Measurements from ENCODE around the gene ADAMTS5.

Gene ADAMTS5

DNA sequence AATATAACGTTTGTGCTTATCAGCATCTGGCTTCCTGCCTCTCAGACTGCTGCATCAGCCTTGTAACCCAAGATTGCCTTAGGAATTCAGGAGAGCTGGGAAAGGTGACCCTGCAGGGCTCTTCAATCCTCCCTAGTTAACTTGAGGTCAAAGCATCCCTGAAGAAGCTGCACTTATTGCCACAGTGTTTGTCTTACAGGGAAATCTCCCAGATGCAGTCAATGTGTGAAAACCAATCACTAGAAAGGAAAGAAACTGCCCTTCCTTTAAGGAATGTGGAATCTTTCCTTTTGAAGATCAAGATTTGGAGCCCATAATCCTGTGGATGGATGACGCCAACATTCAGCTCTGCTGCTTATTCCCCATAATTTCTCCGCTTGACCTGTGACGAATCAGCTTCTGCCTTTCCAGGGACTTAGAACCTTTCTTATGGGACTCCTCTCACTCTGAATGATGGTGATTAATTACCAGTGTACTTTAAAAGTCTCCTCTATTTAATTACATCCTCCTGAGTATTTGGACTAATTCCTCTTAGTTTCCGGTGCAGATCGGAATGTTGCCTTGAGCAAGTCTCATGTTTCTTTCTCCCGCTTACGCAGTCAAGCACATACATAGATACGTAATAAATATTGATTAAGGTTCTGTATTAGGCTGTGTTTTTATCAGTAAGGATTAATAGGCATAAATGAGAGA lies 14.4 kb downstream of the ADAMTS5 start:
- TF ChIP-seq, protein P1, sequence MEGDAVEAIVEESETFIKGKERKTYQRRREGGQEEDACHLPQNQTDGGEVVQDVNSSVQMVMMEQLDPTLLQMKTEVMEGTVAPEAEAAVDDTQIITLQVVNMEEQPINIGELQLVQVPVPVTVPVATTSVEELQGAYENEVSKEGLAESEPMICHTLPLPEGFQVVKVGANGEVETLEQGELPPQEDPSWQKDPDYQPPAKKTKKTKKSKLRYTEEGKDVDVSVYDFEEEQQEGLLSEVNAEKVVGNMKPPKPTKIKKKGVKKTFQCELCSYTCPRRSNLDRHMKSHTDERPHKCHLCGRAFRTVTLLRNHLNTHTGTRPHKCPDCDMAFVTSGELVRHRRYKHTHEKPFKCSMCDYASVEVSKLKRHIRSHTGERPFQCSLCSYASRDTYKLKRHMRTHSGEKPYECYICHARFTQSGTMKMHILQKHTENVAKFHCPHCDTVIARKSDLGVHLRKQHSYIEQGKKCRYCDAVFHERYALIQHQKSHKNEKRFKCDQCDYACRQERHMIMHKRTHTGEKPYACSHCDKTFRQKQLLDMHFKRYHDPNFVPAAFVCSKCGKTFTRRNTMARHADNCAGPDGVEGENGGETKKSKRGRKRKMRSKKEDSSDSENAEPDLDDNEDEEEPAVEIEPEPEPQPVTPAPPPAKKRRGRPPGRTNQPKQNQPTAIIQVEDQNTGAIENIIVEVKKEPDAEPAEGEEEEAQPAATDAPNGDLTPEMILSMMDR (IDR thresholded peaks at IDR 0.05; ENCODE audit: borderline replicate concordance, extremely low read depth, low read length, poor library complexity, severe bottlenecking) = no peak
- TF ChIP-seq EZH2 (IDR thresholded peaks at IDR 0.05; ENCODE audit: borderline replicate concordance, low read depth, low read length, severe bottlenecking) = no peak
- no peak for DNase-seq
- no peaks in the 10 kb centered on the region for H4K20me1 ChIP-seq (ENCODE audit: insufficient read depth, low read length)
- H3K9me3 ChIP-seq (ENCODE audit: insufficient read depth, low read length, severe bottlenecking) = no peaks in the 10 kb centered on the region
- H2AFZ ChIP-seq (ENCODE audit: low read depth, low read length) = no peak overlapping the region
- H3K36me3 ChIP-seq (ENCODE audit: insufficient read depth, low read length) = no peaks in the 10 kb centered on the region
- H3K4me3 ChIP-seq (ENCODE audit: low read depth in 1 of 2, low read length in 2 of 2) = no peak overlapping the region
- no peaks in the 10 kb centered on the region for H3K79me2 ChIP-seq (ENCODE audit: insufficient read depth, low read length)
- H3K4me2 ChIP-seq (ENCODE audit: insufficient read depth, low read length) = no peak overlapping the region
- no peak overlapping the region for H3K27ac ChIP-seq (ENCODE audit: low read length)
- ATAC-seq (ENCODE audit: insufficient read depth, low read depth) = no peak
- no peaks in the 10 kb centered on the region for H3K27me3 ChIP-seq (ENCODE audit: insufficient read depth, low read length, poor library complexity)
- peaks cover 33% of the 10 kb centered on the region for H3K4me1 ChIP-seq (ENCODE audit: insufficient read depth, low read length)
- no peak overlapping the region for H3K9ac ChIP-seq (ENCODE audit: low read depth, low read length)

DNA sequence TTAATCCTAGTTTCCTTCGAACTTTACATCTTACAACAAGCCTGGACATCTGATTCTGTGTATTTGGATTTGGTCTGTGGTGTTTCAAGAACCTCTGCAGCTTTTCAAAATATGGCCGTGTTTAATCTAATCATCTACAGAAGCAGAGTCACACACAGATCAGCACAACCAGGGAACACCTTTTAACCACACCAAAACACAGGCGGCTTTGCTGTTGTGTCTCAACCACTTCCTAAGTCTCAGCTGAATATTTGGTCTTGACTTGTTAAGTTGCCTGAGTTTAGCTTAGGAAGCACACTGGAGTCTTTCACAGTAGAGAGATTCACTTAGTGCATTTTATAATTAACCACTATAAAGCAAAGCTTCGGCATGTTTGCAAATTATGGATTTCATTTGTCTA lies 17.1 kb downstream of the ADAMTS5 start:
- Histone ChIP-seq H3K9me3 (ENCODE audit: insufficient read depth, low read length, severe bottlenecking) (no peaks in the 10 kb centered on the region), H3K9ac (ENCODE audit: low read depth, low read length) (no peak overlapping the region), H2AFZ (ENCODE audit: low read depth, low read length) (no peak overlapping the region; the same call in 1 of the 2 replicates), H3K79me2 (ENCODE audit: insufficient read depth, low read length) (no peaks in the 10 kb centered on the region), H3K27ac (ENCODE audit: low read length) (peak overlapping the region; percentile 32; the same call in 1 of the 2 replicates), H3K36me3 (ENCODE audit: insufficient read depth, low read length) (no peaks in the 10 kb centered on the region), H4K20me1 (ENCODE audit: insufficient read depth, low read length) (no peaks in the 10 kb centered on the region), H3K4me1 (ENCODE audit: insufficient read depth, low read length) (peaks cover 33% of the 10 kb centered on the region), H3K4me3 (ENCODE audit: low read depth in 1 of 2, low read length in 2 of 2) (no peak overlapping the region), H3K4me2 (ENCODE audit: insufficient read depth, low read length) (peak overlapping the region; percentile 29), H3K27me3 (ENCODE audit: insufficient read depth, low read length, poor library complexity) (no peaks in the 10 kb centered on the region)
- TF ChIP-seq, protein P1 (IDR thresholded peaks at IDR 0.05; ENCODE audit: borderline replicate concordance, extremely low read depth, low read length, poor library complexity, severe bottlenecking) = no peak
- no peak for TF ChIP-seq EZH2 (IDR thresholded peaks at IDR 0.05; ENCODE audit: borderline replicate concordance, low read depth, low read length, severe bottlenecking)
- ATAC-seq (ENCODE audit: insufficient read depth, low read depth) (peak; percentile 92), DNase-seq (peak; percentile 47)

DNA sequence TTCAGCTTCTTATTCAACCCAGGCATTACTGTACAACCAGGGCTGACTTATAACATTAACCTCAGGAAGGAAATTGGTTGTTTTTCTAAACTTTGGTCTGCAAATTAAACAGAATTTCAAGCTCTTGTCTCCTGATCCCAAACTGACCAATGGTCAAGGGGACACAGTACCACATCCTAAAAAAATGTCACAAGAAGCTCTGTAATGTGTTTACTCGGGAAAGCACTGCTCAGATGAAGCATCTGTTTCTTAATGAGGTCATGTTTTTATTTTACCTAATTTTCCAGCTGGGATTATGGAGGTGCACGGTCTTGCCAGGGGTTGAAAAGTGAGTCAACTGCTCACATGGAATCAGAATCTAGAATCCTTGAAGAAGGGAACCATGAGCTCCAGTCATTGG lies 18.7 kb downstream of the ADAMTS5 start:
- Histone ChIP-seq H2AFZ (ENCODE audit: low read depth, low read length) (no peak overlapping the region), H3K4me3 (ENCODE audit: low read depth in 1 of 2, low read length in 2 of 2) (no peak overlapping the region), H4K20me1 (ENCODE audit: insufficient read depth, low read length) (no peaks in the 10 kb centered on the region), H3K27ac (ENCODE audit: low read length) (no peak overlapping the region), H3K9me3 (ENCODE audit: insufficient read depth, low read length, severe bottlenecking) (no peaks in the 10 kb centered on the region), H3K9ac (ENCODE audit: low read depth, low read length) (no peak overlapping the region), H3K4me1 (ENCODE audit: insufficient read depth, low read length) (peaks cover 33% of the 10 kb centered on the region), H3K79me2 (ENCODE audit: insufficient read depth, low read length) (no peaks in the 10 kb centered on the region), H3K36me3 (ENCODE audit: insufficient read depth, low read length) (no peaks in the 10 kb centered on the region), H3K27me3 (ENCODE audit: insufficient read depth, low read length, poor library complexity) (no peaks in the 10 kb centered on the region), H3K4me2 (ENCODE audit: insufficient read depth, low read length) (no peak overlapping the region)
- TF ChIP-seq, protein P1 (IDR thresholded peaks at IDR 0.05; ENCODE audit: borderline replicate concordance, extremely low read depth, low read length, poor library complexity, severe bottlenecking) = no peak
- no peak for TF ChIP-seq EZH2 (IDR thresholded peaks at IDR 0.05; ENCODE audit: borderline replicate concordance, low read depth, low read length, severe bottlenecking)
- no peak for ATAC-seq (ENCODE audit: insufficient read depth, low read depth)
- no peak for DNase-seq

Data from DND-41 (cell line).